H1 (cell line): ENCODE measurements around the gene PRMT1.

ENCODE experiments used
- ASH2L ChIP-seq: fragments of 200-600, 300-600 bp; sonication (generic); IDR thresholded peaks from one replicate; pipeline ENCODE4 v1.7.1; 2017; ENCODE audit warnings: low read length
- CEBPB ChIP-seq: IDR thresholded peaks from 2 replicates; pipeline ENCODE4 v1.6.1; 2012; ENCODE audit warnings: low read depth, low read length
- CHD1 ChIP-seq: IDR thresholded peaks from 2 replicates; pipeline ENCODE4 v1.6.1; 2012; ENCODE audit warnings: low read depth, low read length, improper control_type of control experiment
- EP300 ChIP-seq, 2 experiments: IDR thresholded peaks; 1 replicate in 1 of 2; 2 replicates in 1 of 2; pipeline ENCODE4 v1.6.1; 2011 to 2012; ENCODE audit warnings: low read depth in 2 of 2, low read length in 2 of 2, mild to moderate bottlenecking in 2 of 2, borderline replicate concordance in 1 of 2, inconsistent platforms in 1 of 2, moderate library complexity in 1 of 2
- EZH2 ChIP-seq: fragments of 200-600 bp; sonication (generic); IDR thresholded peaks from 2 replicates; pipeline ENCODE4 v1.7.1; 2012; ENCODE audit warnings: low read depth, mild to moderate bottlenecking, moderate library complexity, low read length, inconsistent platforms; ENCODE audit not compliant: severe bottlenecking
- NRF1 ChIP-seq: IDR thresholded peaks from 2 replicates; pipeline ENCODE4 v1.6.1; 2011; ENCODE audit warnings: mild to moderate bottlenecking, low read depth, low read length, improper control_type of control experiment
- PHF8 ChIP-seq: fragments of 200-600 bp; sonication (generic); conservative IDR thresholded peaks from 2 replicates; pipeline ENCODE4 v1.7.1; 2012; ENCODE audit warnings: low read depth, mild to moderate bottlenecking, inconsistent platforms, low read length, moderate library complexity
- POLR2A ChIP-seq, 2 experiments: IDR thresholded peaks; 1 replicate in 1 of 2; 2 replicates in 1 of 2; pipeline ENCODE4 v1.6.1; 2011; ENCODE audit warnings: low read depth in 2 of 2, low read length in 2 of 2, mild to moderate bottlenecking in 2 of 2; ENCODE audit errors: control extremely low read depth in 1 of 2
- POLR2AphosphoS5 ChIP-seq: IDR thresholded peaks from 2 replicates; pipeline ENCODE4 v1.6.1; 2011; ENCODE audit warnings: low read depth, low read length
- SIN3A ChIP-seq, 2 experiments: IDR thresholded peaks in 1 of 2; conservative IDR thresholded peaks in 1 of 2; 2 replicates each; pipeline ENCODE4 v1.6.1; 2011 to 2012; ENCODE audit warnings: low read length in 2 of 2, improper control_type of control experiment in 1 of 2, low read depth in 1 of 2, mild to moderate bottlenecking in 1 of 2
- SP1 ChIP-seq: IDR thresholded peaks from 2 replicates; pipeline ENCODE4 v1.6.1; 2011; ENCODE audit warnings: low read depth, low read length
- SP2 ChIP-seq: IDR thresholded peaks from 2 replicates; pipeline ENCODE4 v1.6.1; 2012; ENCODE audit warnings: mild to moderate bottlenecking, low read length, inconsistent platforms
- ZNF274 ChIP-seq: IDR thresholded peaks from 2 replicates; pipeline ENCODE4 v1.7.0; 2012; ENCODE audit warnings: low read length, borderline replicate concordance; ENCODE audit errors: extremely low read depth
- TF ChIP-seq, protein P1 (sequence below), 3 experiments: IDR thresholded peaks; 1 replicate in 2 of 3; 2 replicates in 1 of 3; pipeline versions ENCODE4 v1.5.1 to v1.6.1; 2011; ENCODE audit warnings: low read length in 3 of 3, mild to moderate bottlenecking in 3 of 3, inconsistent platforms in 2 of 3, low read depth in 1 of 3, moderate library complexity in 1 of 3; ENCODE audit not compliant: insufficient read depth in 1 of 3; ENCODE audit errors: control extremely low read depth in 1 of 3

GRCh38 chr19:49643466-49643865 is 33.6 kb upstream of the PRMT1 start:
- TF ChIP-seq ASH2L (no peak), POLR2AphosphoS5 (no peak), POLR2A (IDR thresholded peaks at IDR 0.05; ENCODE audit: control extremely low read depth in 1 of 2, low read depth in 2 of 2, low read length in 2 of 2) (no peak), CEBPB (no peak), SIN3A (conservative IDR thresholded peaks at IDR 0.05 in 1 of 2, IDR thresholded peaks at IDR 0.05 in 1 of 2; ENCODE audit: low read depth in 1 of 2, low read length in 2 of 2) (no peak), PHF8 (no peak), SP1 (no peak), EZH2 (no peak), CHD1 (no peak), ZNF274 (no peak), NRF1 (no peak), EP300 (IDR thresholded peaks at IDR 0.05; ENCODE audit: borderline replicate concordance in 1 of 2, low read depth in 2 of 2, low read length in 2 of 2) (no peak), SP2 (no peak)
- TF ChIP-seq, protein P1, sequence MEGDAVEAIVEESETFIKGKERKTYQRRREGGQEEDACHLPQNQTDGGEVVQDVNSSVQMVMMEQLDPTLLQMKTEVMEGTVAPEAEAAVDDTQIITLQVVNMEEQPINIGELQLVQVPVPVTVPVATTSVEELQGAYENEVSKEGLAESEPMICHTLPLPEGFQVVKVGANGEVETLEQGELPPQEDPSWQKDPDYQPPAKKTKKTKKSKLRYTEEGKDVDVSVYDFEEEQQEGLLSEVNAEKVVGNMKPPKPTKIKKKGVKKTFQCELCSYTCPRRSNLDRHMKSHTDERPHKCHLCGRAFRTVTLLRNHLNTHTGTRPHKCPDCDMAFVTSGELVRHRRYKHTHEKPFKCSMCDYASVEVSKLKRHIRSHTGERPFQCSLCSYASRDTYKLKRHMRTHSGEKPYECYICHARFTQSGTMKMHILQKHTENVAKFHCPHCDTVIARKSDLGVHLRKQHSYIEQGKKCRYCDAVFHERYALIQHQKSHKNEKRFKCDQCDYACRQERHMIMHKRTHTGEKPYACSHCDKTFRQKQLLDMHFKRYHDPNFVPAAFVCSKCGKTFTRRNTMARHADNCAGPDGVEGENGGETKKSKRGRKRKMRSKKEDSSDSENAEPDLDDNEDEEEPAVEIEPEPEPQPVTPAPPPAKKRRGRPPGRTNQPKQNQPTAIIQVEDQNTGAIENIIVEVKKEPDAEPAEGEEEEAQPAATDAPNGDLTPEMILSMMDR (IDR thresholded peaks at IDR 0.05; ENCODE audit: control extremely low read depth in 1 of 3, insufficient read depth in 1 of 3, low read depth in 1 of 3, low read length in 3 of 3): 0 out of 4 replicates have a peak, but pooled peaks of 1 of the 3 experiments have one; percentile 12
